Endothelial cell of umbilical vein (primary cell): ENCODE results near the gene ATXN7L1. TPM values are rescaled to one million over a fixed set of nuclear protein-coding genes. Genes with fewer than 3 reads are reported as not detected.

Experiments
- BruUV-seq: library from RNA; stranded (reverse); fragments of 400-500 nt; replicated peaks from 2 replicates; lab custom pipeline; 2021; lab: Mats Ljungman, UMichigan
- CTCF ChIA-PET: fragments of 300-600, 350-600 bp; sonication (Branson Sonifier 250); formaldehyde crosslinking; loops from one replicate; lab custom pipeline; 2021; ENCODE audit warnings: antibody characterized with exemption, inconsistent platforms; lab: Charles Lee
- POLR2A ChIA-PET: fragments of 300-600, 350-600 bp; sonication (Branson Sonifier 250); formaldehyde crosslinking; loops from one replicate; lab custom pipeline; 2021; ENCODE audit warnings: antibody characterized with exemption, inconsistent platforms; lab: Charles Lee
- DNase-seq: peaks from one replicate; pipeline ENCODE4 v3.0.0-alpha.2; 2011; ENCODE audit warnings: low read depth, low spot score
- FAIRE-seq: peaks from 2 replicates; lab custom pipeline; 2011; peaks lifted over from hg19 to GRCh38; lab: Jason Lieb, UNC
- H2AFZ ChIP-seq: 2 replicates; pipeline ENCODE4 v1.6.0; 2012; ENCODE audit warnings: low read depth, low read length, control low read depth, inconsistent platforms
- H3K27ac ChIP-seq: 2 replicates; pipeline ENCODE4 v1.5.1; 2011; ENCODE audit warnings: low read depth, mild to moderate bottlenecking, control low read depth, low read length, moderate library complexity; ENCODE audit not compliant: insufficient read depth
- H3K27me3 ChIP-seq, 2 experiments: 2 replicates each; pipeline versions ENCODE4 v1.6.0 to v1.6.1; 2011; ENCODE audit warnings: low read length in 2 of 2, mixed read lengths in 1 of 2; ENCODE audit not compliant: control insufficient read depth in 2 of 2, insufficient read depth in 2 of 2
- H3K36me3 ChIP-seq, 2 experiments: 2 replicates in 1 of 2; 3 replicates in 1 of 2; pipeline ENCODE4 v1.5.1; 2011; ENCODE audit warnings: low read length in 2 of 2, mild to moderate bottlenecking in 1 of 2, moderate library complexity in 1 of 2; ENCODE audit not compliant: control insufficient read depth in 2 of 2, insufficient read depth in 2 of 2; ENCODE audit errors: extremely low read depth in 1 of 2
- H3K4me1 ChIP-seq: 3 replicates; pipeline ENCODE4 v1.5.1; 2011; ENCODE audit warnings: mild to moderate bottlenecking, low read length; ENCODE audit not compliant: control insufficient read depth, insufficient read depth; ENCODE audit errors: extremely low read depth
- H3K4me2 ChIP-seq: 2 replicates; pipeline ENCODE4 v1.6.1; 2011; ENCODE audit warnings: low read length, control low read depth, mixed read lengths; ENCODE audit not compliant: insufficient read depth
- H3K4me3 ChIP-seq, 3 experiments: fragments of 200-600 bp in 1 of 3; sonication (generic), shearing (Covaris generic) in 1 of 3; replicated peaks in 1 of 3; 2 replicates each; pipeline ENCODE4 v1.5.1; 2011 to 2016; ENCODE audit warnings: control low read depth in 3 of 3, low read length in 3 of 3, mild to moderate bottlenecking in 2 of 3, inconsistent platforms in 1 of 3, low read depth in 1 of 3, moderate library complexity in 1 of 3; ENCODE audit not compliant: insufficient read depth in 1 of 3
- H3K79me2 ChIP-seq: 2 replicates; pipeline ENCODE4 v1.6.0; 2012; ENCODE audit warnings: low read length, inconsistent platforms; ENCODE audit not compliant: control insufficient read depth, insufficient read depth
- H3K9ac ChIP-seq: replicated peaks from 2 replicates; pipeline ENCODE3; 2011; ENCODE audit warnings: low read length, control low read depth; ENCODE audit not compliant: insufficient read depth; ENCODE audit errors: extremely low read depth
- H3K9me1 ChIP-seq: replicated peaks from 3 replicates; pipeline ENCODE4 v1.6.0; 2011; ENCODE audit warnings: mild to moderate bottlenecking, low read length; ENCODE audit not compliant: control insufficient read depth, insufficient read depth; ENCODE audit errors: extremely low read depth
- H3K9me3 ChIP-seq: replicated peaks from 2 replicates; pipeline ENCODE4 v1.5.1; 2012; ENCODE audit warnings: low read length, inconsistent platforms; ENCODE audit not compliant: control insufficient read depth, insufficient read depth
- H4K20me1 ChIP-seq: replicated peaks from 2 replicates; pipeline ENCODE3; 2011; ENCODE audit warnings: mild to moderate bottlenecking, low read length; ENCODE audit not compliant: control insufficient read depth, insufficient read depth; ENCODE audit errors: extremely low read depth
- CTCF ChIP-seq, 2 donors: IDR thresholded peaks; 1 replicate in 1 of 2; 2 replicates in 1 of 2; pipeline ENCODE4 v1.5.1; 2011; ENCODE audit warnings: low read length in 2 of 2, mild to moderate bottlenecking in 2 of 2, moderate library complexity in 2 of 2, control low read depth in 1 of 2, inconsistent platforms in 1 of 2, low read depth in 1 of 2; ENCODE audit not compliant: insufficient read depth in 1 of 2; ENCODE audit errors: extremely low read depth in 1 of 2
- EZH2 ChIP-seq: IDR thresholded peaks from 2 replicates; pipeline ENCODE4 v1.6.1; 2012; ENCODE audit warnings: borderline replicate concordance, low read depth, mild to moderate bottlenecking, moderate library complexity, low read length, inconsistent platforms; ENCODE audit not compliant: severe bottlenecking
- FOS ChIP-seq: IDR thresholded peaks from 2 replicates; pipeline ENCODE4 v1.6.1; 2011; ENCODE audit warnings: mild to moderate bottlenecking, low read length, moderate library complexity, borderline replicate concordance; ENCODE audit not compliant: insufficient read depth
- GATA2 ChIP-seq: IDR thresholded peaks from 2 replicates; pipeline ENCODE4 v1.7.0; 2011; ENCODE audit warnings: low read depth, mild to moderate bottlenecking, moderate library complexity, mixed read lengths, low read length; ENCODE audit not compliant: insufficient read length, insufficient read depth
- JUN ChIP-seq: IDR thresholded peaks from 2 replicates; pipeline ENCODE4 v1.6.1; 2011; ENCODE audit warnings: borderline replicate concordance, low read depth; ENCODE audit not compliant: insufficient read length, insufficient read depth
- POLR2A ChIP-seq: IDR thresholded peaks from 2 replicates; pipeline ENCODE4 v1.6.1; 2012; ENCODE audit warnings: low read depth, mild to moderate bottlenecking, control low read depth, low read length
- POLR2AphosphoS5 ChIP-seq: IDR thresholded peaks from 2 replicates; pipeline ENCODE4 v1.6.1; 2012; ENCODE audit warnings: low read depth, mild to moderate bottlenecking, control low read depth, low read length, moderate library complexity; ENCODE audit not compliant: insufficient read depth
- dilution Hi-C: fragments of 300-500 bp; cut with MboI; formaldehyde crosslinking; loops from one replicate; pipeline ENCODE4 v1.15.0; 2019; ENCODE audit warnings: low sequenced_read_pairs; ENCODE audit not compliant: extremely low pct_ligation_motif_present
- intact Hi-C: fragments of 100-400 bp; cut with micrococcal nuclease; formaldehyde crosslinking; loops from one replicate; pipeline ENCODE4 v1.10.0; 2022
- polyA plus RNA-seq, 4 experiments: library from polyadenylated mRNA; depleted of rRNA in 3 of 4; stranded (reverse) in 3 of 4; unstranded in 1 of 4; fragments of >200 nt; gene quantifications; 2 replicates each; pipeline versions ENCODE4 v1.2.1 to v1.2.3, GENCODE V29; 2011 to 2012; ENCODE audit warnings: missing spikeins in 1 of 4
- total RNA-seq: library from RNA; stranded (reverse); gene quantifications from 2 replicates; pipeline ENCODE4 v1.2.3, GENCODE V29; 2021

Gene ATXN7L1
- total and polyA plus RNA-seq, 2 donors (not counting 3 experiments of a cell fraction or from before 2014, with no cell fraction given), result 4.6 to 15.6 TPM

GRCh38 chr7:105788356-105788755 is 88.0 kb downstream of the ATXN7L1 start:
- Histone ChIP-seq H3K9me3 (no peaks in the 10 kb centered on the region), H3K4me2 (no peak overlapping the region), H3K36me3 (no peaks in the 10 kb centered on the region), H3K4me3 (no peak overlapping the region), H3K27me3 (no peaks in the 10 kb centered on the region), H3K27ac (no peak overlapping the region), H4K20me1 (no peaks in the 10 kb centered on the region), H3K9me1 (no peaks in the 10 kb centered on the region), H3K79me2 (no peaks in the 10 kb centered on the region), H2AFZ (no peak overlapping the region), H3K4me1 (peaks cover 5% of the 10 kb centered on the region), H3K9ac (no peak overlapping the region)
- DNase-seq, result no peak
- intact Hi-C loops (no loop called here), dilution Hi-C loops (no loop called here)
- BruUV-seq, result no TSS peak
- TF ChIP-seq FOS (no peak), CTCF (IDR thresholded peaks at IDR 0.05; ENCODE audit: extremely low read depth in 1 of 2, insufficient read depth in 1 of 2, low read depth in 1 of 2, low read length in 2 of 2) (no peak), GATA2 (no peak), POLR2A (no peak), POLR2AphosphoS5 (no peak), EZH2 (no peak), JUN (no peak)
- CTCF ChIA-PET, result no interaction called here
- POLR2A ChIA-PET, result no interaction called here
- FAIRE-seq, result no peak
